HFF-Myc (cell line): Measurements from ENCODE around the gene AGAP2.

ENCODE experiments used
- DNase-seq: peaks from one replicate; pipeline ENCODE4 v3.0.0-alpha.2; 2011; ENCODE audit warnings: low read depth; ENCODE audit errors: extremely low read depth
- H3K4me3 ChIP-seq: replicated peaks from 2 replicates; pipeline ENCODE4 v1.5.1; 2011; ENCODE audit warnings: low read depth, mild to moderate bottlenecking, control low read depth, low read length
- TF ChIP-seq, protein P1 (sequence below): IDR thresholded peaks from 2 replicates; pipeline ENCODE4 v1.5.1; 2012; ENCODE audit warnings: mild to moderate bottlenecking, low read depth, low read length, control low read depth; ENCODE audit errors: missing control alignments

AGAP2 gene

DNA sequence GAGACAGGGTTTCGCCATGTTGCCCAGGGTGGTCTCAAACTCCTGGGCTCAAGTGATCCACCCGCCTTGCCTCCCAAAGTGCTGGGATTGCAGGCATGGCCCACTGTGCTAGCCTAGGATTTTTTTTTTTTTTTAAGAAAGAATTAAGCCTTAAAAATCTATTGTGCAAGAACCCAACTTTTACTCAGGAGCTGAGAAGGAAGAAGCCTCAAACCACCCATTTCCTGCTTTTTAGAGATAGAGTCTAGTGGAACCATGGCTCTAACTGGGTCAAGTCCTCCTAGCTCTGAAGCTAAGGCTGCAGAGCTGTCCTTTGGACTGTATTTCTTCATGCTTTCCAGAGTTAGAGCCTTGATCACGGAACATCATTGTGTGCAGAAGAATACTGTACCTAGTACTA lies 42.7 kb upstream of the AGAP2 start:
- no peak overlapping the region for H3K4me3 ChIP-seq
- TF ChIP-seq, protein P1, sequence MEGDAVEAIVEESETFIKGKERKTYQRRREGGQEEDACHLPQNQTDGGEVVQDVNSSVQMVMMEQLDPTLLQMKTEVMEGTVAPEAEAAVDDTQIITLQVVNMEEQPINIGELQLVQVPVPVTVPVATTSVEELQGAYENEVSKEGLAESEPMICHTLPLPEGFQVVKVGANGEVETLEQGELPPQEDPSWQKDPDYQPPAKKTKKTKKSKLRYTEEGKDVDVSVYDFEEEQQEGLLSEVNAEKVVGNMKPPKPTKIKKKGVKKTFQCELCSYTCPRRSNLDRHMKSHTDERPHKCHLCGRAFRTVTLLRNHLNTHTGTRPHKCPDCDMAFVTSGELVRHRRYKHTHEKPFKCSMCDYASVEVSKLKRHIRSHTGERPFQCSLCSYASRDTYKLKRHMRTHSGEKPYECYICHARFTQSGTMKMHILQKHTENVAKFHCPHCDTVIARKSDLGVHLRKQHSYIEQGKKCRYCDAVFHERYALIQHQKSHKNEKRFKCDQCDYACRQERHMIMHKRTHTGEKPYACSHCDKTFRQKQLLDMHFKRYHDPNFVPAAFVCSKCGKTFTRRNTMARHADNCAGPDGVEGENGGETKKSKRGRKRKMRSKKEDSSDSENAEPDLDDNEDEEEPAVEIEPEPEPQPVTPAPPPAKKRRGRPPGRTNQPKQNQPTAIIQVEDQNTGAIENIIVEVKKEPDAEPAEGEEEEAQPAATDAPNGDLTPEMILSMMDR: no peak
- DNase-seq: no peak

DNA sequence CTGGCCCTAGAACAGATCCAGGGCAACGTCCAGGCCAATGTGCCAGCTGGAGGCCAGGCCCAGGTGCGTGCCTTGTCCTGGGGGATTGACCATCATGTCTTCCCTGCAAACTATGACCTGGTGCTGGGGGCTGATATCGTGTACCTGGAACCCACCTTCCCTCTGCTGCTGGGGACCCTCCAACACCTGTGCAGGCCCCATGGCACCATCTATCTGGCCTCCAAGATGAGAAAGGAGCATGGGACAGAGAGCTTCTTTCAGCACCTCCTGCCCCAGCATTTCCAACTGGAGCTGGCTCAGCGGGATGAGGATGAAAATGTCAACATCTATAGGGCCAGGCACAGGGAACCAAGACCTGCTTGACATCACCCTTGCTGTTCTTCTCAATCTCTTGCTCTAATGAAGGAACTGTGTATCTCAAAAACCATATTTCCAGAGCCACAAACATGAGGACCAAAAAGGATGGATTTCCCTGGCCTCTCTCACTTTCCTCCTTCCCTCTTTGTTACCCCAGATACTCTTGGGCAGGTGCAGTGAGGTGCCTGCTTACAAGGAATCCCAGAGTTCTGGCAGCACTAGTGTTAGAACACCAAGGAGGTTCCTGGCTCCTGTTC lies 41.8 kb upstream of the AGAP2 start:
- DNase-seq: no peak
- TF ChIP-seq, protein P1: no peak
- no peak overlapping the region for H3K4me3 ChIP-seq

DNA sequence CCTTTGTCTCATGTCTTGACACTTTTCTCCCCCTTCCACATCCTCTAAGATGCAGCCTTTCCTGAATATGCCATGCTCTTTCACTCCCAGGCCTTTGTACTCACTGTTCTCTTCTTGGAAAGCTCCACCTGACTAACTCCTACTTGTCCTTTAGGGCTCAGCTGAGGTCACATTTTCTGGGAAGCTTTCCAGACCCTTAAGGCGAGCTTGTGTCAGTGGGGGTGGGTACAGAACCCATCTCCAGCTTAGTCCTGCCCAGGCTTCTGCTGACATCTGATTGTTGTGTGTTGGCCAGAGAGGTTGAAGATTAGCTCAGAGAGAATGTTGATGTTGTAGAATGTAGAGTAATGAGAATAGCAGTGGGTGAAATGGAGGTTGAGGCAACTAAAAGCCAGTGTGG lies 41.2 kb upstream of the AGAP2 start:
- no peak for DNase-seq
- H3K4me3 ChIP-seq: no peak overlapping the region
- TF ChIP-seq, protein P1: no peak

DNA sequence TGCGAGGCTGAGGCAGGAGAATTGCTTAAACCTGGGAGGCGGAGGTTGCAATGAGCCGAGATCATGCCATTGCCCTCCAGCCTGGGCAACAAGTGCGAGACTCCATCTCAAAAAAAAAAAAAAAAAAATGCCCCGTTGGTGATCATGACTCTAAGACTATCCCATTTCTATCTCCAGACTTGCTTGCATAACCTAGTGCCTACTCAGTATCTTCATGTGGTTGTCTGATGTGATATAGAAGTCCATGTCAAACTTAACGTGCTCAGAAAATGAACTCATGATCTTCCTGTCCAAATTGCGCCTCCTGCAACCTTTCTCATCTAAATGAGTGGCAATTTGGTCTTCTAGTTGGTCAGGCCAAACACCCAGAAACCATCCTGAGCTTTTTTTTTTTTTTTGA lies 39.4 kb upstream of the AGAP2 start:
- DNase-seq: no peak
- H3K4me3 ChIP-seq: no peak overlapping the region
- TF ChIP-seq, protein P1: no peak

DNA sequence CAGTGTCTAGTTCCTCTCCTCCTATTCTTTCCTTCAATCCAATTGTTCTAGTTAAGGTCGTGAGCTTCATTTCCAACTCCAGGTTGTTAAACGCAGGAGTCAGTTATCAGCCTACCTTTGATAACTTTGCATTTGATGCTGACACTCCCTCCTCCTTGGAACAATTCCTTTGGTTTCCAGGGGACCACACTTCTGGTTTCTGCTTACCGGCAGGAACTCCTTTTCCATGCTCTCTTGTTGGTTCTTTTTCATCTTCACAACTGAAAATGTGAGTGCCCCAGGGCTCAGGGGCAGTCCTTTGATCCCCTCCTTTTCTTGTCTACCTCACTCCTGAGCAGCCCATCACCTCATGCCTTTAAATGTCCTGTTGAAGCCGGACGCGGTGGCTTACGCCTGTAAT lies 38.8 kb upstream of the AGAP2 start:
- no peak overlapping the region for H3K4me3 ChIP-seq
- DNase-seq: no peak
- TF ChIP-seq, protein P1: no peak

DNA sequence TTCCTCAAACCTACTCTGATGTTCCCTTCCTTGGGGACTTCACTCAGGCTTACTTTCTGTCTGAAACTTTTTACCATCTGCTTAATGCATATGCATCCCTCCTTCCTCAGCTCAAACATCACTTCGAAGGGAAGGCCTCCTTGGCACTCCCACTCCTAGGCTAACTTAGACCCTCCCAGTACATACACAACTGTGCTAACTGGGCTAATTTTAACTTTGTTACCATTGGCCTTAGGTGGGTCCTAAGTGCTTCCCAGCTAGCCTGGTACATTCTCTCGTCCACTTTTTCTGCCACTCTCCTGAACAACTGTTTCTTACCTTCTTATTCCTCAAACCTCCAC lies 37.7 kb upstream of the AGAP2 start:
- TF ChIP-seq, protein P1: no peak
- no peak overlapping the region for H3K4me3 ChIP-seq
- no peak for DNase-seq

DNA sequence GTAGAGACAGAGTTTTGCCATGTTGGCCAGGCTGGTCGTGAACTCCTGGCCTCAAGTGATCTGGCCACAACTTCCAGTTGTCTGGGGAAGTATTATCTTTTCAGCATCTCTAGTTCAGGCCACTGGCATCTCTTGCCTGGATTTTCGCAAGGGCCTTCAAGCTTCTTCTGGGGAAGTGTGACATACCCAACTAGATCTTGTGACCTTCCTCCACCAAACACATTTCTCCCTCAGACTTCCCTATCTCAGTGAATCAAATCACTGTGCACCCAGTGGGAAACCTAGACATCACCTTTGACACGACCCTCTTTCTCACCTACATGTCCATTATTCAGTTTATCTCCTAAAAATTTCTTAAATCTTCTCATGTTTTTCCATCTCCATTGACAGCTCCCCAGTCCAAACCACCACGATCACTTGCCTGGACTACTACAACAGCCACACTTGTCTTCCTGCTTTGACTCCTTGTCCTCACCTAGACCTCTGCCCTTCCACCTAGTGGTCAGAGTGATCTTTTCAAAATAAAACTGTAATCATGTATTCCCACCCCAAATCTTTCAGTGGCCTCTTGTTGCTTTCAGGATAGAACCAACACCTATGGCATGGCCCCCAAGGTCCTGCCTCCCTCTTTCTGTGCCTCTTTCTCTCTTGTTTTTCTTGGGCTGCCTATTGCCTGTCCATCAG lies 37.2 kb upstream of the AGAP2 start:
- TF ChIP-seq, protein P1: no peak
- DNase-seq: no peak
- no peak overlapping the region for H3K4me3 ChIP-seq
